NOMO-1 treated with dmso at 0.1 percent for 144 hours (cell line): Measurements from ENCODE around the gene OPRD1.
"Not testable (repeated sequence)": the region's sequence is repeated elsewhere in the genome, so short reads cannot be mapped to it uniquely, and the experiment has no call there.

ENCODE experiments used
- DNase-seq: peaks from one replicate; lab custom pipeline; 2025; ENCODE audit not compliant: unreplicated experiment; lab: John Stamatoyannopoulos, UW

Gene OPRD1

GRCh38 chr1:28800324-28800723, 11.6 kb upstream of the OPRD1 start:
- DNase-seq, result no peak

DNA sequence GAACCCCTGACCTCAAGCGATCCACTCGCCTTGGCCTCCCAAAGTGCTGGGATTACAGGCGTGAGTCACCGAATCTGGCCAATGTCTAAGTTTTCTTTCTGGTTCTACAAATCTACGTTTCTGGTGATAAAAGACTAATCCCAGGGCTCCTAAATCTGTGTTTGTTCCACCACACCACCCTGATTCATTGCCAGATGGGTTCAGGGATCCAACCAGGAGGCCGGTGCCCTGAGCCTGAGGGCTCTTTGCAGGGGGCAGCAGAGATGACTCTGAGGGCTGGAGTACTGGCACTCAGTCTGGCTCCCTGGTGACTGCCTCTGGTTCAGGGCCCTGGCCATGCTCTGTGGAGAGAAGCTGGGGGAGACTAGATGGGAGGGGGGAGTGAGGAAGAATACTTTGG, 10.5 kb upstream of the OPRD1 start:
- DNase-seq, result no peak

DNA sequence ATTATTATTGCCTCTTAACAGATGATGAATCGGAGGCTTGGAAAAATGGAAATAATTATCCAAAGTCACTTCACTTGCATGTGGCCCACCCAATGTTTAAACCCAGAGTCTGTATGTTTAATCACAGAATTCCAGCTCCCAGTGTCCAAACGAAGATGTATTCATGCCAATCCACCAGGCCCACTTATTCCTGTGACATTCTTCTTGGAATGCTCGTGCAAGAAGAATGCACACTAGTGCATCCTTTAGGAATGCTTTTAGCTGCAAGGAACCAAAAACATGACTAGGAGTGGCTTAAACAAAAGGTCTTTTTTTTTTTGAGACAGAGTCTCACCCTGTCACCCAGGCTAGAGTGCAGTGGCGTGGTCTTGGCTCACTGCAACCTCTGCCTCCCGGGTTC, 8.9 kb upstream of the OPRD1 start:
- DNase-seq, result no peak

GRCh38 chr1:28803662-28804061, 8.3 kb upstream of the OPRD1 start:
- DNase-seq, result no peak

- DNase-seq, result no peak
These were observed 7.9 kb upstream of the OPRD1 start for GRCh38 chr1:28804071-28804470.

DNA sequence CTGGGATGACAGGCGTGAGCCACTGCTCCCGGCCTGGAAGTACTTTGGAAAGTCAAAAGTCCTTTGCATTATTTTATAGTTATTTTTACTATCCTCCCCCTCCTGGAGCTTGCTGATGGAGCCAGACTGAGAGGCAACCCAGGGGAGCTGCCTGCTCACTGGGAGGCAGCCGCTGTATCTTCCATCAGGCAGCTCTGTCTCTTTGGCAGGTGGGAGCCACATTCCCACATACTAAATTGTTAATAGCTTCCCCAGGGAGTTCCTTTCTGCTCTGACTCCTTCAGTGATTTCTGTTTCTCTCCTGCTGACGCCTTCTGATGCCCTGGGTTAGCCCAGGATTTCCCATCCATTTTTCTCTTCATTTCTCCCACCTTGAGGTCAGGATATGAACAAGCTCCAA, 4.9 kb upstream of the OPRD1 start:
- DNase-seq, result no peak

GRCh38 chr1:28807986-28808385, 4.0 kb upstream of the OPRD1 start:
- DNase-seq, result no peak

DNA sequence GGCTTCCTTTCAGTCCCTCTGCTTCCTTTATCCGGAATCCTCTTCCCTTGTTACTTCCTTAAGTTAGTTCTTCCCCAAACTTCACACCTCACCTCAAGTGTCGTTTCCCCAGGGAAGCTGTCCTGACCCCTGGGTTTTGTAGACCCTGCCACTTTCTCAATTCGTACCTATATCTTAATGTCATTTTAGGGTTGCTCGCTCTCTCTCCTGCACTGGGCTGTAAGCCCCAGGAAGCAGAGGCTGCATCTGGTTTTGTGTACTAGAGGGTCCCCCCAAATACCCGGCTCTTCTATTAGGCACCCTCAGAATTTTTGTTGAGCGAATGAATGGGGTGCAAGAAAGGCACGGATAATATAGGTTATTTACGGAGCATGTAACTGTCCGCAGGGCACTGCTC, 603 bp upstream of the OPRD1 start:
- no peak for DNase-seq

DNA sequence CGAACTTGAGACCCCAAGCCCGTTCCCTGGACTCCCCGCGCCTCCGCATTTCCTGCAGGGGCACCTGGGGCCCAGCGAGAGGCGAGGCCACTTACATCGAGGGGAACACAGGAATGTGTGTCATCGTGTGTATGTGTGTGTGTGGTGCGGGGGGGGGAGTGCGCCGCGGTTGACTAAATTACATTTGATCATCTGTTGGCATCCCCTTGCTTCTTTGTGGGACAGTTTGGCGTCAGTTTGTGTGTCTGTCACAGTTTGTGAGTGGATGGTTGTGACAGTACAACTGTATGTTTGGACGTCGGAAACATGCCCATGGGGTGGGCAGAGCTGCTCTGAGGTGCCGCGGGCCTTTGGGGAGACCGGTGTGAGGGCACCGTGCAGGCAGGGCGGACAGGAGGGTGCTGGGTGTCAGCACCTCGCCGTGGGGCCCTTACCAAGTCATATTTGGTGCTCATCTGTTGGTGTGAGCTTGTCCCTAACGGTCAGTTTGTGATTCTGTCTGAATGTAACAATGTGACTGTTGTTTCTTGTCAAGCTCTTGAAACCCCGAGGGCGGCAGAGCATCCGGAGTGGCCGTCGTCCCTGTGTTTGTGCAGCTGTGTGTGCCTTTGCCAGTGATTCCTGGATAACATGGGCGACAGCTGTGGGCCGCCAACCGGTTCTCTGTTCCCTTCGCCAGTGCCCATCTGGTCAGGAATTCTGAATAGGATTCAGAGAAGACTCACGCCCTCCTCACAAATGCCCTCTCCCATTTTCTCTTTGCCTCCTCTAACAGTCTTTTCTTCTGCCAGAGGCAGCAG, 899 bp downstream of the OPRD1 start:
- no peak for DNase-seq

GRCh38 chr1:28813931-28814465, 2.0 kb downstream of the OPRD1 start:
- DNase-seq, result no peak

DNA sequence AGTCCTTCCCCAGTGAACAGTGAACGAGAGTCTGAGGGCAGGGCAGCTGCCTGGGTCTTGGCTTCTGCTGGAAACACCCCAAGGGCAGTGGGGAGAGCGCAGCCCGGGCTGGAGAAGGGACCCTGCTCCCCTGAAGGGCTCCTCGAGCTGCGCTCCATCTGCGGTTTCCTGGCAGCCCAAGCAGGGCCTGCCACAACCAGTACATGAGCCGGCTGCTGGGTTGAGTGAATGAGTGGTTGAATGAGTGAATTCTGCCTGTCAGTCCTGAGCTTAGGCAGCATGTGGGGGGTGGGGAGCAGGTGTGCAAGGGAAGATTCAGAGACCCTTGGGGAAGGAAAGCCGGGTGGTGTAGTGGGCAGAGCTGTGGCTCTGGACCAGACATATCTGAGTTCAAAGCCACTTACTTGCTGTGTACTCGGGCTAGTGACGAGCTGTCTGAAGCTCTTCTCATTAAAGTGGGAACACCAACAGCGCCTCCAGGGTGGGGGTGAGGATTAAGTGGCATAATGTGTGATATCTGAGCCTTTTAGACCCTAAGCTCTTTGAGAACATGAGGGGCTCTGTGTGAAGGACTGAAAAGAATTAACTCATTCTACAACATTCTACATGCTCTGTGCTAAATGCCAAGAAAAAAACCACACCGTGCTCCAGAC, 3.7 kb downstream of the OPRD1 start:
- no peak for DNase-seq

DNA sequence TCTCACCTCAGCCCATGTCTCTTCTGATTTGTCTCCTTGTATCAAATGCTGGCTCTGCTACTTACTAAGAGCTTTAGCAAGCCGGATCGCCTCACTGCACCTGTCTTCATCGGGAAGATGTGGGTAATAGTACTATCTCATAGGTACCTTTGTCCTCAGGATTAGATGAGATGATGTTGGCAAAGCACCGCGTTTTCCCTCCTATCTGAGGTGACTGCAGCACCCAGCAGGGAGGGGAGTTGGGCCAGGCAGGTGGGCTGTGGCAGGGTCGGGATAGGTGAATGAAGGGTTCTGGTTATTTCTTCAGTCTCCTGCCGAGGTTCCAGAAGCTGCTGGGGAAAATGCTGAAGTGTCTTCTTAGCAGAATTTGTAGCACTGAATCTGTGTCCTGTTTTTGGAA, 5.2 kb downstream of the OPRD1 start:
- DNase-seq, result no peak

- DNase-seq, result no peak
These were observed 7.0 kb downstream of the OPRD1 start for GRCh38 chr1:28819020-28819419.

DNA sequence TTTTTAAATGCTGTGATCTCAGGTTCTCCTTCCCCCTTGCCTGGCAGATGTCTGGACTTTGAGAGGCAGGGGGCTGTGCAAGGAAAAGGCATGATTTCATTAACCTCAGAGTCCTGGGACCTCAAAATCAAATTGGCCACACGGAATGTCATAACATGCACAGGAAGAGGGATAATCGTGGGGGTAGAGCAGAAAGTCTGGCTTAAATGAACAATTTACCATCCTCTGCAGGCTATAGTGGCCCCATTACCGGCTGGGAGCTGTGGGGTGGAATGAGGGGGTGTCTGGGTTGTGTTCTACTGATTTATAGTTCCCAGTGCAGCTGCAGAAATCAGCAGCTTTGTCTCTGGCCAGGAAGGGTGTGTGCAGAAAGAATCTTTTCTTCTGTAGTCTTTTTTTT, 10.8 kb downstream of the OPRD1 start:
- no peak for DNase-seq

GRCh38 chr1:28824061-28824460, 12.1 kb downstream of the OPRD1 start:
- DNase-seq, result not testable (repeated sequence)

DNA sequence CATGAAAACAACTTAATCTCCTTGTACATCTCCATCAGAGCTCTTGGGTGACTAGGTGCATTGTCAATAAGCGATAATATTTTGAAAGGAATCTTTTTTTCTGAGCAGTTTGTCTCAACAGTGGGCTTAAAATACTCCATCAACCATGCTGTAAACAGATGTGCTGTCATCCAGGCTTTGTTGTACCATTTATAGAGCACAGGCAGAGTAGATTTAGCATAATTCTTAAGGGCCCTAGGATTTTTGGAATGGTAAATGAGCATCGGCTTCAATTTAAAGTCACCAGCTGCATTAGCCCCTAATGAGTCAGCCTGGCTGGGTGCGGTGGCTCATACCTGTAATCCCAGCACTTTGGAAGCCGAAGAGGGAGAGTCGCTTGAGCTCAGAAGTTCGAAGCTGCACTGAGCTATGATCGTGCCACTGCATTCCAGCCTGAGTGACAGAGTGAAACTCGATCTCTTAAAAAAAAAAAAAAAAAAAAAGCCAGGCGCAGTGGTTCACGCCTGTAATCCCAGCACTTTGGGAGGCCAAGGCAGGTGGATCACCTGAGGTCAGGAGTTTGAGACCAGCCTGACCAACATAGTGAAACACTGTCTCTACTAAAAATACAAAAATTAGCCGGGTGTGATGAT, 16.4 kb downstream of the OPRD1 start:
- not testable (repeated sequence) for DNase-seq

DNA sequence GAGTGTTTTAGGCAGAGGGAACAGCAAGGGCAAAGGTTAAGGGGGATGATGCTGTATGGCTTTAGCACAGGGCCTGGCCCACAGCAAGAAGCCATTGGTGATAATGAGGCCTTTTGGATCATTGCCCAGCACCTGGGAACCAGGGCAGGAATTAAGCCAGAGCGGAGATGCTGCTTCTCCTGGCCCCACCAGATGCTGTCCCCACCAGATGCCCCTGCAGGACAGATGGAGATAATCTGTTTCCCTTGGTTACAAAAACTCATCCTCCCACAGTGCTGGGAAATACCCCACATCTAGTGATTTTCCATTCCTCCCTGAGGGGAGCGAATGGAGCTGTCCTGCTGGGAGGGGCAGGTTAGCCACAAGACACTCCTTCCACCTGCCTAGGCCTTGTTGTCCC, 18.8 kb downstream of the OPRD1 start:
- DNase-seq, result no peak

- DNase-seq, result no peak
These were observed 21.0 kb downstream of the OPRD1 start for GRCh38 chr1:28832966-28833365.

- no peak for DNase-seq
These were observed 21.4 kb downstream of the OPRD1 start for GRCh38 chr1:28833381-28833780.

- no peak for DNase-seq
These were observed 23.3 kb downstream of the OPRD1 start for GRCh38 chr1:28835237-28835650.

- DNase-seq, result no peak
These were observed 24.5 kb downstream of the OPRD1 start for GRCh38 chr1:28836421-28836956.
